SK-N-SH treated with all-trans-retinoic acid at 6 μM for 48 hours (cell line): Measurements from ENCODE around the gene NSMF.
A peak's percentile ranks its signal among the peaks of the same experiment; 100 is the strongest.

Experiments
- ATAC-seq: fragments of 200-7000 bp; cut with Tn5 transposase; 3 replicates; pipeline ENCODE4 v1.9.1; 2020; ENCODE audit warnings: mild to moderate bottlenecking, moderate library complexity
- ARNTL ChIP-seq: fragments of 450-650 bp; formaldehyde crosslinking; IDR thresholded peaks from 2 replicates; pipeline ENCODE4 v1.5.0; 2020; ENCODE audit warnings: low read depth, mild to moderate bottlenecking, moderate library complexity, borderline replicate concordance
- CSDC2 ChIP-seq: fragments of 250-450 bp; sonication (Bioruptor Pico); IDR thresholded peaks from 2 replicates; pipeline ENCODE4 v1.5.0; 2020; ENCODE audit warnings: mild to moderate bottlenecking, moderate library complexity
- ESRRG ChIP-seq: fragments of 250-450 bp; sonication (Bioruptor Pico); IDR thresholded peaks from 2 replicates; pipeline ENCODE4 v1.6.1; 2021; ENCODE audit warnings: mild to moderate bottlenecking
- GLIS3 ChIP-seq: fragments of 250-450 bp; sonication (Bioruptor Pico); IDR thresholded peaks from 2 replicates; pipeline ENCODE4 v1.5.0; 2020; ENCODE audit warnings: mild to moderate bottlenecking, moderate library complexity
- OSR1 ChIP-seq: fragments of 250-450 bp; sonication (Bioruptor Pico); IDR thresholded peaks from 2 replicates; pipeline ENCODE4 v1.8.0; 2022; ENCODE audit warnings: moderate library complexity, mild to moderate bottlenecking, inconsistent platforms
- PPARA ChIP-seq: fragments of 250-450 bp; sonication (Bioruptor Pico); IDR thresholded peaks from 2 replicates; pipeline ENCODE4 v1.5.0; 2020; ENCODE audit warnings: mild to moderate bottlenecking, borderline replicate concordance
- SNAI2 ChIP-seq: fragments of 250-450 bp; sonication (Bioruptor Pico); IDR thresholded peaks from 2 replicates; pipeline ENCODE4 v1.5.0; 2020; ENCODE audit warnings: mild to moderate bottlenecking, moderate library complexity
- TCF4 ChIP-seq: fragments of 250-450 bp; sonication (Bioruptor Pico); IDR thresholded peaks from 2 replicates; pipeline ENCODE4 v1.8.0; 2021; ENCODE audit warnings: mild to moderate bottlenecking, moderate library complexity, borderline replicate concordance
- TOX ChIP-seq: fragments of 250-450 bp; sonication (Bioruptor Pico); IDR thresholded peaks from 2 replicates; pipeline ENCODE4 v1.8.0; 2021; ENCODE audit warnings: mild to moderate bottlenecking, moderate library complexity, borderline replicate concordance
- ZFP3 ChIP-seq: fragments of 250-450 bp; sonication (Bioruptor Pico); IDR thresholded peaks from 2 replicates; pipeline ENCODE4 v1.5.0; 2020; ENCODE audit warnings: mild to moderate bottlenecking, moderate library complexity
- ZFP30 ChIP-seq: fragments of 450-650 bp; formaldehyde crosslinking; IDR thresholded peaks from 2 replicates; pipeline ENCODE4 v1.5.0; 2022; ENCODE audit warnings: mild to moderate bottlenecking, moderate library complexity
- ZNF565 ChIP-seq: fragments of 450-650 bp; formaldehyde crosslinking; conservative IDR thresholded peaks from 2 replicates; pipeline ENCODE4 v1.5.0; 2020; ENCODE audit warnings: low read depth, mild to moderate bottlenecking, moderate library complexity
- TF ChIP-seq, protein P1 (sequence below): fragments of 250-450 bp; sonication (Bioruptor Pico); IDR thresholded peaks from 2 replicates; pipeline ENCODE4 v1.5.1; 2021; ENCODE audit warnings: mild to moderate bottlenecking, moderate library complexity
- TF ChIP-seq, protein P2 (sequence below): fragments of 250-450 bp; sonication (Bioruptor Pico); IDR thresholded peaks from 2 replicates; pipeline ENCODE4 v1.5.0; 2020; ENCODE audit warnings: mild to moderate bottlenecking, moderate library complexity

Gene NSMF

DNA sequence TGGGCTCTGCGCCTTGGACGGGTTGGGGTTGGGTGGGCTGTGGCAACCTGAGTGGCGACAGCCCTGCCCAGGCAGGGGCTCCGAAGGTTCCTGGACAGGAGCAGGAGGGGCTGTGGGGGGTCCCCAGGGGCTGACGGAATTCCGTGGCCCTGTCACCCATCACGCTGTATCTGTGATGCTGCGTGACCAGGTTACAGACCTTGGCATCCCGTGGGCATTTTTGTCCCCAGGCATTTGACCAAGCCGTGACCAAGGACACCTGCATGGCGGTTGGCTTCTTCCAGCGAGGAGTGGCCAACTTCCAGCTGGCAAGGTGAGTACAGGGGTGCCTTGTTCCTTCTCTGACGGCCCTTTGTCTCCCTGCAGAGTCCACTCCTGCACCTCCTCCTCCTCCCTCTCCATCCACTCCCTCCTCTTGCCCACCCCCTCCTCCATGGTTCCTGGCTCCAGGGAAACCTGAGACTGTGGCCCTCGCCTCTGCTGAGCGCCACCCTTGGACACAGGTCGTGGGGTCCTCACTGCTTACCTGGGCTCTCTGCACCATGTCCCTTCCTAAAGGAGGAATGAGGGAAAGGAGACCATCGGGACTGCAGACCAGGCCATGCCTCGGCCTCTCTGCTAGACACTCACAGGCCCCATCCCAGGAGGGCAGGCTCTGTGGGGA, 33.0 kb downstream of the NSMF start:
- no peak for ATAC-seq
- TF ChIP-seq SNAI2 (CRISPR knock-in tag) (no peak), PPARA (CRISPR knock-in tag) (no peak), ZFP30 (CRISPR knock-in tag) (no peak), CSDC2 (CRISPR knock-in tag) (no peak), GLIS3 (CRISPR knock-in tag) (no peak)
- TF ChIP-seq, protein P1, sequence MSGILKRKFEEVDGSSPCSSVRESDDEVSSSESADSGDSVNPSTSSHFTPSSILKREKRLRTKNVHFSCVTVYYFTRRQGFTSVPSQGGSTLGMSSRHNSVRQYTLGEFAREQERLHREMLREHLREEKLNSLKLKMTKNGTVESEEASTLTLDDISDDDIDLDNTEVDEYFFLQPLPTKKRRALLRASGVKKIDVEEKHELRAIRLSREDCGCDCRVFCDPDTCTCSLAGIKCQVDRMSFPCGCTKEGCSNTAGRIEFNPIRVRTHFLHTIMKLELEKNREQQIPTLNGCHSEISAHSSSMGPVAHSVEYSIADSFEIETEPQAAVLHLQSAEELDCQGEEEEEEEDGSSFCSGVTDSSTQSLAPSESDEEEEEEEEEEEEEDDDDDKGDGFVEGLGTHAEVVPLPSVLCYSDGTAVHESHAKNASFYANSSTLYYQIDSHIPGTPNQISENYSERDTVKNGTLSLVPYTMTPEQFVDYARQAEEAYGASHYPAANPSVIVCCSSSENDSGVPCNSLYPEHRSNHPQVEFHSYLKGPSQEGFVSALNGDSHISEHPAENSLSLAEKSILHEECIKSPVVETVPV, result no peak

DNA sequence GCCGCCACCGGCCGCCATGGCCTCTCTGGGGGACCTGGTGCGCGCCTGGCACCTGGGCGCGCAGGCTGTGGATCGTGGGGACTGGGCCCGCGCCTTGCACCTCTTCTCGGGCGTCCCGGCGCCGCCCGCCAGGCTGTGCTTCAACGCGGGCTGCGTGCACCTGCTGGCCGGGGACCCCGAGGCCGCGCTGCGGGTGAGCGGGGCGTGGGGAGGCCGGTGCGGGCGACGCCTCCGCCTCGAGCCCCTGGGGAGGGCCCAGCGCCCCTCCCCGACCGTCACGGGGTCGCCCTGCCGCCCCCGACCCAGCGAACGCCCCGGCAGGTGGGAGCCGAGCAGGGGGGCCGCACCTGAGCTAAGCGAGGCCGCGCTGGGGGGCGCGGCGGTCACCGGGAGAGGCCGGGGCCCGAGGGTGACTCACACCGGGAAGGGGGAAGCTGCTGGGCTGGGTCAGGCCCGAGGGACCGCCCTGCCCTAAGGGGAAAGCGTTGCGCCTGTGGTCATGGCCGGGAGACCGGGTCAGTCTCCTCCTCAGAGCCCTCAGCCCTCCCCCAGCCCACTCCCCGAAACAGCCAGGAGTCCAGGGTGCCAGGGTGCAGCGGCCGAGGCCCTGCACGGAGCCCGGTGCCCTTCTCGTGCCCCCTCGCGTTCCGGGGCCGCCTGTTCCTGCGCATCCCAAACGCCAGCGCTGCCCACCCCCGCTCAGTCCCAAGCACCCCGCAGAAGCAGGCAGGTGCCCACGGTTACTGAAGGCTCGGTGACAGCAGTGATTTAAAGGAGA, 35.4 kb downstream of the NSMF start:
- TF ChIP-seq ESRRG (CRISPR knock-in tag) (no peak), TCF4 (CRISPR knock-in tag) (no peak), ZFP3 (CRISPR knock-in tag) (no peak), ARNTL (CRISPR knock-in tag) (no peak), TOX (CRISPR knock-in tag) (no peak), ZFP30 (CRISPR knock-in tag) (no peak)
- TF ChIP-seq, protein P2, sequence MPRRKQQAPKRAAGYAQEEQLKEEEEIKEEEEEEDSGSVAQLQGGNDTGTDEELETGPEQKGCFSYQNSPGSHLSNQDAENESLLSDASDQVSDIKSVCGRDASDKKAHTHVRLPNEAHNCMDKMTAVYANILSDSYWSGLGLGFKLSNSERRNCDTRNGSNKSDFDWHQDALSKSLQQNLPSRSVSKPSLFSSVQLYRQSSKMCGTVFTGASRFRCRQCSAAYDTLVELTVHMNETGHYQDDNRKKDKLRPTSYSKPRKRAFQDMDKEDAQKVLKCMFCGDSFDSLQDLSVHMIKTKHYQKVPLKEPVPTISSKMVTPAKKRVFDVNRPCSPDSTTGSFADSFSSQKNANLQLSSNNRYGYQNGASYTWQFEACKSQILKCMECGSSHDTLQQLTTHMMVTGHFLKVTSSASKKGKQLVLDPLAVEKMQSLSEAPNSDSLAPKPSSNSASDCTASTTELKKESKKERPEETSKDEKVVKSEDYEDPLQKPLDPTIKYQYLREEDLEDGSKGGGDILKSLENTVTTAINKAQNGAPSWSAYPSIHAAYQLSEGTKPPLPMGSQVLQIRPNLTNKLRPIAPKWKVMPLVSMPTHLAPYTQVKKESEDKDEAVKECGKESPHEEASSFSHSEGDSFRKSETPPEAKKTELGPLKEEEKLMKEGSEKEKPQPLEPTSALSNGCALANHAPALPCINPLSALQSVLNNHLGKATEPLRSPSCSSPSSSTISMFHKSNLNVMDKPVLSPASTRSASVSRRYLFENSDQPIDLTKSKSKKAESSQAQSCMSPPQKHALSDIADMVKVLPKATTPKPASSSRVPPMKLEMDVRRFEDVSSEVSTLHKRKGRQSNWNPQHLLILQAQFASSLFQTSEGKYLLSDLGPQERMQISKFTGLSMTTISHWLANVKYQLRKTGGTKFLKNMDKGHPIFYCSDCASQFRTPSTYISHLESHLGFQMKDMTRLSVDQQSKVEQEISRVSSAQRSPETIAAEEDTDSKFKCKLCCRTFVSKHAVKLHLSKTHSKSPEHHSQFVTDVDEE (CRISPR knock-in tag), result no peak
- TF ChIP-seq, protein P1, result no peak
- peak; percentile 15; the same call in 2 of the 3 replicates for ATAC-seq

DNA sequence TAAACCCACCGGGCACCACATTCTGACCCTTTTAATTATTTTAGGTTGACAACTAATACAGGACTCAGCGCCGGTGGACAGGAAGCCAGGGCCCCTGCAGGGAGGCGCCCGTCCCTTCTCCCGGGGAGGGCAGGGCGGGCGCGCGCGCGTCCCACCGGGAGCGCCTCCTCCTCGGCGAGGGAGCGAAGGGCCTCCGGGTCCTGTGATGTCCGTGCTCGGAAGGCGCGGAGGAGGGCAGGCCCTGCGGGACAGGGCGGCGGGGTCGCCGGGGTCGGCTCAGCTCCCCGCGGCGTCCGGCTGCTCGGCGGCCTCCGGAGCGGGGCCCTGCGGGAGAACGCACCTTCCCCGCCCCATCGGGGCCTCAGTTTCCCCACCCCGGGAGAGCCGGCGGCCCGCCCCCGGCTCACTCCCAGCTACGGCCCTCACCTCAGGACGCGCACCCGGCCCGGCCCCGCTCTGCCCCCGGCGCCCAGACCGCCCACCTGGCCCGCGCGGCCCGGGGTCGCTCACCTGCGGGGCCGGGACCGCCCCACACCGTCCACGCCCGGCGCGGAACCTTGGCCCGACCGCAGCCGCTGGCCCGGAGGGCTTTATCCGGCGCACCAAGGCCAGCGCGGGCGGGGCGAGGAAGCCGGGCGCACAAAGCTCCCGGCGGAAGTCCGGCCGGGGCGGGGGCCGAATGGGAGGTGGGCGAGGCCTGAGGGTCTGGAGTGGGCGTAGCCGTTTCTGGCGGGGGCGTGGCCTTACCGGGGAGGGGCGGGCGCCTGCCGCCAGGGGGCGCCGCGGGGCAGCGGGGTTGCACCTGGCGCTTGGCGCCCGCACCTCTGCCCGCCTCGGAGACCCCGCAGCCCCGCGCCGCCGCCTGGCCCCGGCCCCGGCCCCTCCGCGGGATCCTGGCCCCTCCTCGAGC, 36.3 kb downstream of the NSMF start, which contains the start of the genes EXD3 and NOXA1:
Gene EXD3 (minus strand): TSS at position 559 of the 910 bp plus-strand sequence. CDS start 27,805 bp downstream, outside the sequence.
Gene NOXA1 (plus strand): TSS at position 790 of the 910 bp plus-strand sequence. CDS start 137 bp downstream, outside the sequence.
- no peak for TF ChIP-seq OSR1 (CRISPR knock-in tag)
- TF ChIP-seq ZNF565, result no peak
- TF ChIP-seq SNAI2 (CRISPR knock-in tag), result peak; percentile 65; the same call in 1 of the 2 replicates
- peak; percentile 85 for ATAC-seq

DNA sequence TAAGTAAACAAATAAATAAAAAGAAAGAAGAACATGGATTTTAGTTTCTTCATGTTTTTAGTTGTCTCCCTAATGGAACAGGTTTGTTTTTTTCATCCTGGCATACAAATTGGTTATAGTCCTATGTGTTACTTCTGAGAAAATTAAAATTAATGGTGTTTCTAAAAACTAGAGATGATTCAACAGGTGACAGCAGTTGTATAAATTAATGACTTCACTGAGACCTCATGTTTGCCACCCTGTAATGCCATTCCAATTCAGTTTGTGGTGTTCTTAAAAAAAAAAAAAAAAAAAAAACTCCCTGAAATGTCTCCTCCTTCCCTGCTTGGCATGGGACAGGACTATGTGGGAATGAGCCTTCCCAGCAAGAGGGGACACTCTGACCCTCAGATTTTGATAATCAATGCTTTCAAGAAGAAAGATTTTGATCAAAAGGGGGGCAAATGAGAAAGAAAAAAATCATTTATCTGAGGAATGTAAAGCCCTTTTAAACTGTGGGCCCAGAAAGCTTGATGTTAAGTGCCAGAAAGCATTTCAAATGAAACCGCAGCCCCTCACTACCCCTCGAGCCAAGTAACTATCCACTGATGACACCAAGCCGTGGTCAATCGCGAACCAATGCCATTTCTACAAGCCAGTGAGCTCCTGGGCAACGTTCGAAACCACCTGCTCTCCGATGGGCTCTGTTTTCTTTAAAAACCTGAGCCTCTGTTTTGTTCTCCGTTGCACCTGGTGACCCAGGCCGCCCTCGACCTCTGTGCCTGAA, 37.1 kb downstream of the NSMF start:
- no peak for ATAC-seq

More for the DNA sequence above, 37.1 kb downstream of the NSMF start:
- TF ChIP-seq PPARA (CRISPR knock-in tag) (no peak), ZFP30 (CRISPR knock-in tag) (no peak)
- TF ChIP-seq, protein P2 (CRISPR knock-in tag), result no peak
